GM19463 (cell line): ENCODE results near the gene KIAA0825.

Experiments used
- ATAC-seq: cut with Tn5 transposase; IDR thresholded peaks from one replicate; pipeline ENCODE4 v1.9.1; 2021; ENCODE audit warnings: mild to moderate bottlenecking, moderate library complexity; ENCODE audit not compliant: unreplicated experiment

KIAA0825 gene

GRCh38 chr5:94263068-94263467, 355.3 kb downstream of the KIAA0825 start:
- no peak for ATAC-seq

- no peak for ATAC-seq
These were observed 358.3 kb downstream of the KIAA0825 start for GRCh38 chr5:94260096-94260495.

GRCh38 chr5:94254214-94254613, 364.2 kb downstream of the KIAA0825 start:
- no peak for ATAC-seq

DNA sequence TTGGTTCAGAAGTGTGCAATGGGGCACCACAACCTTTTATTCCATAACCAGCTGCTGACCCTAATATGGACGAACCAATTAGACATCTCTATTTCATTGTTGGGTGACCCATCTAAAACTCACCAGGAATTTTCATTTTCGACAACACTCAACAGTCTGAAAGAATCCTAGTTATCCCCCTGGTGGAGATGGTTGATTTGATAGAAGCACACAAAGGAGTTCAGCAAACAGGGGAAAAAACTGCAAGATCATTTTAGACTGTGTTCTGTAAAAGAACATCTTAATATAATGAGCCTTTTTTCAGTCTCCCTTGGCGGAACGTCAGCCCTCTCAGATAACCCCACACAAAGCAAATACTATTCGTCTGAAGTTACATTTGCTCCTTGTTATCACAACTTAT, 367.4 kb downstream of the KIAA0825 start:
- no peak for ATAC-seq

DNA sequence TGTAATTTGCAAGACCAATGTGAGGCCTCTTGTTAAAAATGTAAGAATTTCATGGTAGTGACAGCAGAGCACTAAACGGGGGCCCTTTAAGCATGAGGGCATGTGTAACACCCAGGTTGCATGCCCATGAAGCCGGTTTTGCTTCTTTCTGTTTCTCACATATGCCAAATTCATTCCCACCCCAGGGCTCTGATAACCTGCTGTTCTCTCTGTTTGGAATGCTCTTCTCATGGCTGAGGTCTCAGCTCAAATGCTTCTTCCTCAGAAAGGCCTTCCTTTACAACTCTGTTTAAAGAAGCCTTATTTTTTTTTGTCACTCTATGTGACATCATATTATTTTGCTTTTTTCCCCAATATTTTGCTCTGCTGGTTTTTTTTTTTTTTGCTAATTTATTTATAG, 369.0 kb downstream of the KIAA0825 start:
- ATAC-seq = no peak

GRCh38 chr5:94248175-94248875, 370.1 kb downstream of the KIAA0825 start:
- no peak for ATAC-seq

- ATAC-seq = no peak
These were observed 372.8 kb downstream of the KIAA0825 start for GRCh38 chr5:94245608-94246007.

- ATAC-seq = no peak
These were observed 373.5 kb downstream of the KIAA0825 start for GRCh38 chr5:94244921-94245320.

DNA sequence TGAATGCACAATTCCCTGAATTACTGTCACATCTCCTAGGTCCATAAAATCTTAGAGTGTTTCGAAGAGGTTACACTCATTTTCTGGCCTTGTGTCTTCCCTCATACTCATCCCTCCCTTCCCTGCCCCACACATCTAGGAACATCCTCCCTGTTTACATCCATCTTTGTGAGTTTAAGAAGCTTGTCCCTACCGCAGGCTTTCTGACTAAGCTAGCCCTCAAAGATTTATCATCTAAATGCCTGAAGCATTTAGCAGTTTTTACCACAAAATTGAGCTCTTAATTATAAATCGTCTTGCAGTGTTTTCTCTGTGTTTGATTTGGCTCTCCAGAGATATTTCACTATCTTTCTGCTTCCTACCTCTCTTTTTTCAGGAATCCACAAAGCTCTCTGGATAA, 374.8 kb downstream of the KIAA0825 start:
- ATAC-seq = no peak

GRCh38 chr5:94240993-94241651, 377.3 kb downstream of the KIAA0825 start:
- no peak for ATAC-seq

DNA sequence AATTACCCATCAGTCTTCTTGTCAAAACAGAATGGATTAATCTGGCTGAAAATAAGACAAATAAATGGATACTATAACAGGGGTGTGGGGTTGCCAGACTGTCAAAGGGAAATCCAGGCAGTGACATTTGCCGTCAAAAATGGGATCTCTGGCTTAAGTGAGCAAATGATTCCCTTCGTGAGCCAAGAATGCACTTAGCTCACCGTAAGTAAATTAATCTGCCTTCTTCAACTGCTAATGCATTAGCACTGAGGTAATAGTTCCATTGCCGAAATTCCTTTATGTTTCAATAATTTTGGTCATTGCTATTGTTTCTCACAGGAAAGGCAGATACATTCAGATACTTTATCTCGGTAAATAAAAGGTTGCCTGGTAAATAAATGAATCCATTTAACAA, 377.8 kb downstream of the KIAA0825 start:
- no peak for ATAC-seq

DNA sequence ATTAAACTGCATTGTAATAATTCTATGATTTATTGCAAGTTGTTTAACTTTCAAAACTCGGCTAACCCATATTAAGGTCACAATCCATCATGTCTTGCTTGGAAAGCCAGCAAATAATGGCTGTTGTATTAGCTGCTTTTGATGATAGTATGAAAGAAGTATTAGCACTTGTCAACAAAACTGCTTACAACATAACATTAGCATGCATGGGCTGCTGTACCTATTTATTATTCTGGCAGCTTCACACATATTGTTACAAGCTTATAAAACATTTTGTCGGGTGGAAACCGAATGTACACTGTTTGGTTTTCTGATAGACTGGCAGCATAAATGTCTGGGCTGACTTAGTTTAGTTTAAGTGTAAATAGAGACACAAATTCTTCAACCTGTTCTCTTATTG, 378.3 kb downstream of the KIAA0825 start:
- ATAC-seq = no peak

- no peak for ATAC-seq
These were observed 379.1 kb downstream of the KIAA0825 start for GRCh38 chr5:94239266-94239665.

GRCh38 chr5:94234987-94235386, 383.4 kb downstream of the KIAA0825 start:
- ATAC-seq = no peak

- ATAC-seq = no peak
These were observed 389.6 kb downstream of the KIAA0825 start for GRCh38 chr5:94228791-94229190.

DNA sequence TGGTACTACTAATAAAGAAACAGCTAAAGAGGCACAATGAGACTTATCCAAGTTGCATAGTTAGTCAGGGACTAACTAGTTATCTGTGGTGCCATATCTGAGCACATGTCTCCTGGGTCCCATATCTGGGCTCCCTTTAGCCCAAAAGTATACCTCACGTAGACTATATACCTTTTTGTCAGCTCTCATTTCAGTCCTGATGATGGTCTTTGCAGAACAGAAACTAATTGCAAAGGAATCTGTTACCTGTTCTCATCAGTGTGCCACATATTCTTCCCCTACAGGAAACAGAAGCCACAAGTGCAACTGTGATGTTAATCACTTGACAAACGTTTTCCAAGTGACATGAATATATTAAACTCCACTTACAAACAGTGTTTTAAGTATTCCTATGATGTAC, 395.2 kb downstream of the KIAA0825 start:
- no peak for ATAC-seq

- no peak for ATAC-seq
These were observed 400.0 kb downstream of the KIAA0825 start for GRCh38 chr5:94218374-94218773.

DNA sequence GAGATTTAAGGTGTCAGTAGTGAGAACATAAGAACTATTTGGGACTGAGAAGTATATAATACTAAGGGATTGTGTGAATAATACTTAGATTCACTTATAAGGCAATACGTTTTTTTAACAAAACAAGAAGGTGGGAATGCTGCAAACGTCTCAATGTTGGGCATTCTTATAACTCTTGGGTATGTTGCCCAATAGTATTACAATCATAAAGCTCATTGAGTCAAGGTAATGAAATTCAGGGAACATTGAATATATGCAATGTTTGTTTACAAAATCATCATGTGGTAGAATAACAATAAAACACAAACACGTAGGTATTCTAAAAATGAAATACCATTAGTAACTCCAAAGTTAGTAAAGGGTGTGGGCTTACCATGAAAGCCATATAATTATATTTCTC, 400.7 kb downstream of the KIAA0825 start:
- no peak for ATAC-seq

DNA sequence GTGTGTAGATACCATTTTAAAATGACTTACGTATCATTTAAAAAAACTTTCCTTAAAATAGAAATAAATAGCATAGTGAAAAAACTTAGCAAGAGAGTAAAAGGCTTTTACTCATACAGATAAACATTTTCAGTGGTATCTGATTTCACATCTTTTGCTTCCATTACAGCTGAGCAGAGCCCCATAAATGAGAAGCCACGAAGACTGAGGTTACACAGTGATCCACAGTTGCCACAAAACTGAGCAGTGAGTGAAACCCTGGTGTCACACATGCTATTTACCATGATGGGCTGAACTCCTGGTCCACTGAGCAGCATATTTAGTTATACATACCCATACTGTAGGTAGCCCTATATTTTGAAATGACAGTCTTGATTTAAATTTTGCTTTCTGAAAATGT, 401.2 kb downstream of the KIAA0825 start:
- ATAC-seq = no peak

DNA sequence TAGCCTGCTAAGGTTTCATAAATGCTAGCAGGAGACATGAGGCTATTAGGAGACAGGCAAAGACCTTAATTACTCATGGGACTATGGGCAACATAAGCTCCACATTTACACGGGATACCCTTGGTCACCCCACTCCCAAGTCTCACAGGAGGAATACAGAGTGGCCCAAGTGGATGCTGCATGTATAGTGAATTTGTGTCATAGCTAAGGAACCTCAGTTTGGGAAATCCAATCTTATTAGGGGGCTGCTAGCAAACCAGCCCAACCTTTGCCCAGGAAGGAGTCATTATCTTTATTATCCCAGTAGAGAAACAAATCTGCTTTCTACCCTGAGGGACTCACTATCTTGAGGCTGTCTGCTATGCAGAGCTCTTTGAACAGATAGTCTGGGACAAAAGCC, 405.9 kb downstream of the KIAA0825 start:
- ATAC-seq = no peak

DNA sequence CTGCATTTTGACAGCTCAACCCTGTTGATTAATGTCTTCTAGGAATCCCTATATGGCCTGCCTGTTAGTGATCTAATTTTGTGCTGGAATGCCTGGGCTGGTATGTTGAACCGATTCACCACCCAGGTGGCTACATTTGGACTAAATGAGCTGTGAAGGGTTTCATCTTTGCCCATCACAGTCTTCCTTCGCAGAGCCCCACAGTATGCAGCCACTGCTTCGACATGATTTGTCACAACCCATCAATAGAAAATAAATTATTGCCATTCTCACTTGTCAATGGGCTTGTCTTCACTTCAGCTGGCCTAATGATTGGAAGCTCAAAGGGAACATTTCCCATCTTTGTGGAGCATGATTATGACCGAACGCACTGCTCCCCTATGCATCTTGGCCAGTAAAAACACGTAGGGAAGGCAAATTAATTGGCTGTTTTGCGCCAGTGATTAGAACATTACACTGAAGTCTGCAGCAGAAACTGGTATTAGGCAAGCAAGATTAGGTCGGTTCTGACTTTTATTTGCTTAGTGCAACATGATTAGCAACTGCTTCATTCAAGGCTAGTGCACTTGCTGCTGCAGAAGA, 408.5 kb downstream of the KIAA0825 start:
- no peak for ATAC-seq

DNA sequence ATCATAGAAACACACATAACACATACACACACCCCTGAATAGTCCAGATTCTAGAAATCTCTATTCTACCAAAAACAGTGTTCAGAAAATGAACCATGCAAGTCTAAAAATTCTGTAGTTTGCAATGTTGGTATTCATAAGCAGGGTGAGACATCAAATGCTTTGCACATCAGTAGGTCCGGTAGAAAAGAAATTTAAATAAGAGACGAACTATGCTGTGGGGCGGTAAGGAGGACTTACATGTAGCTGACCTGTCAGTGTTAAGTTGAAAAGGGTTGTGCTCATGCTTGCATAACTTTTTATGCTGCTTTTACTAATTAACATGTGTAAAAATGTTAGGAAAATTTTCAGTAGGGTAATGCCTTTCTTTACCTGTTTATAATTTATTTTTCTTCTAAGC, 409.1 kb downstream of the KIAA0825 start:
- ATAC-seq = no peak
